Endothelial cell of umbilical vein (primary cell): ENCODE measurements around the gene OR6X1. TPM values are rescaled to one million over a fixed set of nuclear protein-coding genes. Genes with fewer than 3 reads are reported as not detected.

Source experiments
- BruUV-seq: library from RNA; stranded (reverse); fragments of 400-500 nt; replicated peaks from 2 replicates; lab custom pipeline; 2021; lab: Mats Ljungman, UMichigan
- CTCF ChIA-PET: fragments of 300-600, 350-600 bp; sonication (Branson Sonifier 250); formaldehyde crosslinking; loops from one replicate; lab custom pipeline; 2021; ENCODE audit warnings: antibody characterized with exemption, inconsistent platforms; lab: Charles Lee
- POLR2A ChIA-PET: fragments of 300-600, 350-600 bp; sonication (Branson Sonifier 250); formaldehyde crosslinking; loops from one replicate; lab custom pipeline; 2021; ENCODE audit warnings: antibody characterized with exemption, inconsistent platforms; lab: Charles Lee
- DNase-seq: peaks from one replicate; pipeline ENCODE4 v3.0.0-alpha.2; 2011; ENCODE audit warnings: low read depth, low spot score
- FAIRE-seq: peaks from 2 replicates; lab custom pipeline; 2011; peaks lifted over from hg19 to GRCh38; lab: Jason Lieb, UNC
- H2AFZ ChIP-seq: 2 replicates; pipeline ENCODE4 v1.6.0; 2012; ENCODE audit warnings: low read depth, low read length, control low read depth, inconsistent platforms
- H3K27ac ChIP-seq: 2 replicates; pipeline ENCODE4 v1.5.1; 2011; ENCODE audit warnings: low read depth, mild to moderate bottlenecking, control low read depth, low read length, moderate library complexity; ENCODE audit not compliant: insufficient read depth
- H3K27me3 ChIP-seq, 2 experiments: 2 replicates each; pipeline versions ENCODE4 v1.6.0 to v1.6.1; 2011; ENCODE audit warnings: low read length in 2 of 2, mixed read lengths in 1 of 2; ENCODE audit not compliant: control insufficient read depth in 2 of 2, insufficient read depth in 2 of 2
- H3K36me3 ChIP-seq, 2 experiments: 2 replicates in 1 of 2; 3 replicates in 1 of 2; pipeline ENCODE4 v1.5.1; 2011; ENCODE audit warnings: low read length in 2 of 2, mild to moderate bottlenecking in 1 of 2, moderate library complexity in 1 of 2; ENCODE audit not compliant: control insufficient read depth in 2 of 2, insufficient read depth in 2 of 2; ENCODE audit errors: extremely low read depth in 1 of 2
- H3K4me1 ChIP-seq: 3 replicates; pipeline ENCODE4 v1.5.1; 2011; ENCODE audit warnings: mild to moderate bottlenecking, low read length; ENCODE audit not compliant: control insufficient read depth, insufficient read depth; ENCODE audit errors: extremely low read depth
- H3K4me2 ChIP-seq: 2 replicates; pipeline ENCODE4 v1.6.1; 2011; ENCODE audit warnings: low read length, control low read depth, mixed read lengths; ENCODE audit not compliant: insufficient read depth
- H3K4me3 ChIP-seq, 3 experiments: fragments of 200-600 bp in 1 of 3; sonication (generic), shearing (Covaris generic) in 1 of 3; replicated peaks in 1 of 3; 2 replicates each; pipeline ENCODE4 v1.5.1; 2011 to 2016; ENCODE audit warnings: control low read depth in 3 of 3, low read length in 3 of 3, mild to moderate bottlenecking in 2 of 3, inconsistent platforms in 1 of 3, low read depth in 1 of 3, moderate library complexity in 1 of 3; ENCODE audit not compliant: insufficient read depth in 1 of 3
- H3K79me2 ChIP-seq: 2 replicates; pipeline ENCODE4 v1.6.0; 2012; ENCODE audit warnings: low read length, inconsistent platforms; ENCODE audit not compliant: control insufficient read depth, insufficient read depth
- H3K9ac ChIP-seq: replicated peaks from 2 replicates; pipeline ENCODE3; 2011; ENCODE audit warnings: low read length, control low read depth; ENCODE audit not compliant: insufficient read depth; ENCODE audit errors: extremely low read depth
- H3K9me1 ChIP-seq: replicated peaks from 3 replicates; pipeline ENCODE4 v1.6.0; 2011; ENCODE audit warnings: mild to moderate bottlenecking, low read length; ENCODE audit not compliant: control insufficient read depth, insufficient read depth; ENCODE audit errors: extremely low read depth
- H3K9me3 ChIP-seq: replicated peaks from 2 replicates; pipeline ENCODE4 v1.5.1; 2012; ENCODE audit warnings: low read length, inconsistent platforms; ENCODE audit not compliant: control insufficient read depth, insufficient read depth
- H4K20me1 ChIP-seq: replicated peaks from 2 replicates; pipeline ENCODE3; 2011; ENCODE audit warnings: mild to moderate bottlenecking, low read length; ENCODE audit not compliant: control insufficient read depth, insufficient read depth; ENCODE audit errors: extremely low read depth
- EZH2 ChIP-seq: IDR thresholded peaks from 2 replicates; pipeline ENCODE4 v1.6.1; 2012; ENCODE audit warnings: borderline replicate concordance, low read depth, mild to moderate bottlenecking, moderate library complexity, low read length, inconsistent platforms; ENCODE audit not compliant: severe bottlenecking
- FOS ChIP-seq: IDR thresholded peaks from 2 replicates; pipeline ENCODE4 v1.6.1; 2011; ENCODE audit warnings: mild to moderate bottlenecking, low read length, moderate library complexity, borderline replicate concordance; ENCODE audit not compliant: insufficient read depth
- GATA2 ChIP-seq: IDR thresholded peaks from 2 replicates; pipeline ENCODE4 v1.7.0; 2011; ENCODE audit warnings: low read depth, mild to moderate bottlenecking, moderate library complexity, mixed read lengths, low read length; ENCODE audit not compliant: insufficient read length, insufficient read depth
- JUN ChIP-seq: IDR thresholded peaks from 2 replicates; pipeline ENCODE4 v1.6.1; 2011; ENCODE audit warnings: borderline replicate concordance, low read depth; ENCODE audit not compliant: insufficient read length, insufficient read depth
- MYC ChIP-seq: IDR thresholded peaks from one replicate; pipeline ENCODE4 v1.6.1; 2011; ENCODE audit warnings: mild to moderate bottlenecking, low read depth, low read length
- POLR2A ChIP-seq: IDR thresholded peaks from 2 replicates; pipeline ENCODE4 v1.6.1; 2012; ENCODE audit warnings: low read depth, mild to moderate bottlenecking, control low read depth, low read length
- POLR2AphosphoS5 ChIP-seq: IDR thresholded peaks from 2 replicates; pipeline ENCODE4 v1.6.1; 2012; ENCODE audit warnings: low read depth, mild to moderate bottlenecking, control low read depth, low read length, moderate library complexity; ENCODE audit not compliant: insufficient read depth
- dilution Hi-C: fragments of 300-500 bp; cut with MboI; formaldehyde crosslinking; loops from one replicate; pipeline ENCODE4 v1.15.0; 2019; ENCODE audit warnings: low sequenced_read_pairs; ENCODE audit not compliant: extremely low pct_ligation_motif_present
- intact Hi-C: fragments of 100-400 bp; cut with micrococcal nuclease; formaldehyde crosslinking; loops from one replicate; pipeline ENCODE4 v1.10.0; 2022
- polyA plus RNA-seq, 4 experiments: library from polyadenylated mRNA; depleted of rRNA in 3 of 4; stranded (reverse) in 3 of 4; unstranded in 1 of 4; fragments of >200 nt; gene quantifications; 2 replicates each; pipeline versions ENCODE4 v1.2.1 to v1.2.3, GENCODE V29; 2011 to 2012; ENCODE audit warnings: missing spikeins in 1 of 4
- total RNA-seq: library from RNA; stranded (reverse); gene quantifications from 2 replicates; pipeline ENCODE4 v1.2.3, GENCODE V29; 2021
- TF ChIP-seq, protein P1 (sequence below): IDR thresholded peaks from 2 replicates; pipeline ENCODE4 v1.6.1; 2011; ENCODE audit not compliant: insufficient read depth, insufficient read length
- TF ChIP-seq, protein P2 (sequence below), 2 donors: IDR thresholded peaks; 1 replicate in 1 of 2; 2 replicates in 1 of 2; pipeline ENCODE4 v1.5.1; 2011; ENCODE audit warnings: low read length in 2 of 2, mild to moderate bottlenecking in 2 of 2, moderate library complexity in 2 of 2, control low read depth in 1 of 2, inconsistent platforms in 1 of 2, low read depth in 1 of 2; ENCODE audit not compliant: insufficient read depth in 1 of 2; ENCODE audit errors: extremely low read depth in 1 of 2

Gene OR6X1
- total and polyA plus RNA-seq, 2 donors (not counting 3 experiments of a cell fraction or from before 2014, with no cell fraction given): not detected

GRCh38 chr11:123800036-123800435, 45.7 kb upstream of the OR6X1 start:
- FAIRE-seq (no peak), DNase-seq (no peak)
- no peaks in the 10 kb centered on the region for H3K79me2 ChIP-seq
- H3K4me3 ChIP-seq: no peak overlapping the region
- CTCF ChIA-PET: no interaction called here
- H3K9me1 ChIP-seq: no peaks in the 10 kb centered on the region
- no peak overlapping the region for H3K9ac ChIP-seq
- H2AFZ ChIP-seq: no peak overlapping the region
- POLR2A ChIA-PET: no interaction called here
- H3K4me2 ChIP-seq: no peak overlapping the region
- no TSS peak for BruUV-seq
- H3K27me3 ChIP-seq: no peaks in the 10 kb centered on the region
- dilution Hi-C loops (no loop called here), intact Hi-C loops (no loop called here)
- TF ChIP-seq EZH2 (no peak), POLR2A (no peak), MYC (no peak), GATA2 (no peak), JUN (no peak), FOS (no peak), POLR2AphosphoS5 (no peak)
- TF ChIP-seq, protein P1, sequence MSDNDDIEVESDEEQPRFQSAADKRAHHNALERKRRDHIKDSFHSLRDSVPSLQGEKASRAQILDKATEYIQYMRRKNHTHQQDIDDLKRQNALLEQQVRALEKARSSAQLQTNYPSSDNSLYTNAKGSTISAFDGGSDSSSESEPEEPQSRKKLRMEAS: no peak
- TF ChIP-seq, protein P2, sequence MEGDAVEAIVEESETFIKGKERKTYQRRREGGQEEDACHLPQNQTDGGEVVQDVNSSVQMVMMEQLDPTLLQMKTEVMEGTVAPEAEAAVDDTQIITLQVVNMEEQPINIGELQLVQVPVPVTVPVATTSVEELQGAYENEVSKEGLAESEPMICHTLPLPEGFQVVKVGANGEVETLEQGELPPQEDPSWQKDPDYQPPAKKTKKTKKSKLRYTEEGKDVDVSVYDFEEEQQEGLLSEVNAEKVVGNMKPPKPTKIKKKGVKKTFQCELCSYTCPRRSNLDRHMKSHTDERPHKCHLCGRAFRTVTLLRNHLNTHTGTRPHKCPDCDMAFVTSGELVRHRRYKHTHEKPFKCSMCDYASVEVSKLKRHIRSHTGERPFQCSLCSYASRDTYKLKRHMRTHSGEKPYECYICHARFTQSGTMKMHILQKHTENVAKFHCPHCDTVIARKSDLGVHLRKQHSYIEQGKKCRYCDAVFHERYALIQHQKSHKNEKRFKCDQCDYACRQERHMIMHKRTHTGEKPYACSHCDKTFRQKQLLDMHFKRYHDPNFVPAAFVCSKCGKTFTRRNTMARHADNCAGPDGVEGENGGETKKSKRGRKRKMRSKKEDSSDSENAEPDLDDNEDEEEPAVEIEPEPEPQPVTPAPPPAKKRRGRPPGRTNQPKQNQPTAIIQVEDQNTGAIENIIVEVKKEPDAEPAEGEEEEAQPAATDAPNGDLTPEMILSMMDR (IDR thresholded peaks at IDR 0.05; ENCODE audit: extremely low read depth in 1 of 2, insufficient read depth in 1 of 2, low read depth in 1 of 2, low read length in 2 of 2): no peak
- no peaks in the 10 kb centered on the region for H3K36me3 ChIP-seq
- H4K20me1 ChIP-seq: no peaks in the 10 kb centered on the region
- H3K4me1 ChIP-seq: no peaks in the 10 kb centered on the region
- H3K9me3 ChIP-seq: no peaks in the 10 kb centered on the region
- H3K27ac ChIP-seq: no peak overlapping the region
